ENCODE data around the gene RAB40B.

Gene RAB40B

DNA sequence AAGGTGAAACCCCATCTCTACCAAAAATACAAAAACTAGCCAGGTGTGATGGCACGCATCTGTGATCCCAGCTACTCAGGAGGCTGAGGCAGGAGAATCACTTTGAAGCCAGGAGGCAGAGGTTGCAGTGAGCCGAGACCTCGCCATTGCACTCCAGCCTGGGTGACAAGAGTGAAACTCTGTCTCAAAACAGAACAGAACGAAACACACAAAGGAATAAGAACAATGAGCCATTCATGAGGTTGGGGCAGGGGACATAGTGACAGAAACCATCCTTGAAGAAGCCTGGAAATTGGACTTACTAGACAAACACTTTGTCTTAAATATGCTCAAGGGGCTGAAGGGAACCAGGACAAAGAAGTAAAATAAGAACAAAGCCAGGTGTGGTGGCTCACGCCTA lies 89.7 kb downstream of the RAB40B start:
- DNase-seq: no peak
- no peak overlapping the region for H3K4me3 ChIP-seq (ENCODE audit: low read depth, low read length)
- peaks cover 27% of the 10 kb centered on the region for H3K36me3 ChIP-seq (replicated peaks)
- TF ChIP-seq, protein P1, sequence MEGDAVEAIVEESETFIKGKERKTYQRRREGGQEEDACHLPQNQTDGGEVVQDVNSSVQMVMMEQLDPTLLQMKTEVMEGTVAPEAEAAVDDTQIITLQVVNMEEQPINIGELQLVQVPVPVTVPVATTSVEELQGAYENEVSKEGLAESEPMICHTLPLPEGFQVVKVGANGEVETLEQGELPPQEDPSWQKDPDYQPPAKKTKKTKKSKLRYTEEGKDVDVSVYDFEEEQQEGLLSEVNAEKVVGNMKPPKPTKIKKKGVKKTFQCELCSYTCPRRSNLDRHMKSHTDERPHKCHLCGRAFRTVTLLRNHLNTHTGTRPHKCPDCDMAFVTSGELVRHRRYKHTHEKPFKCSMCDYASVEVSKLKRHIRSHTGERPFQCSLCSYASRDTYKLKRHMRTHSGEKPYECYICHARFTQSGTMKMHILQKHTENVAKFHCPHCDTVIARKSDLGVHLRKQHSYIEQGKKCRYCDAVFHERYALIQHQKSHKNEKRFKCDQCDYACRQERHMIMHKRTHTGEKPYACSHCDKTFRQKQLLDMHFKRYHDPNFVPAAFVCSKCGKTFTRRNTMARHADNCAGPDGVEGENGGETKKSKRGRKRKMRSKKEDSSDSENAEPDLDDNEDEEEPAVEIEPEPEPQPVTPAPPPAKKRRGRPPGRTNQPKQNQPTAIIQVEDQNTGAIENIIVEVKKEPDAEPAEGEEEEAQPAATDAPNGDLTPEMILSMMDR (IDR thresholded peaks at IDR 0.05; ENCODE audit: low read depth, low read length, missing control alignments): no peak
- no peaks in the 10 kb centered on the region for H3K27me3 ChIP-seq (replicated peaks)
- in situ Hi-C loops (cut with HindIII; ENCODE audit: low pct_ligation_motif_present, low sequenced_read_pairs): no loop called here
- H3K27ac ChIP-seq: no peak overlapping the region

DNA sequence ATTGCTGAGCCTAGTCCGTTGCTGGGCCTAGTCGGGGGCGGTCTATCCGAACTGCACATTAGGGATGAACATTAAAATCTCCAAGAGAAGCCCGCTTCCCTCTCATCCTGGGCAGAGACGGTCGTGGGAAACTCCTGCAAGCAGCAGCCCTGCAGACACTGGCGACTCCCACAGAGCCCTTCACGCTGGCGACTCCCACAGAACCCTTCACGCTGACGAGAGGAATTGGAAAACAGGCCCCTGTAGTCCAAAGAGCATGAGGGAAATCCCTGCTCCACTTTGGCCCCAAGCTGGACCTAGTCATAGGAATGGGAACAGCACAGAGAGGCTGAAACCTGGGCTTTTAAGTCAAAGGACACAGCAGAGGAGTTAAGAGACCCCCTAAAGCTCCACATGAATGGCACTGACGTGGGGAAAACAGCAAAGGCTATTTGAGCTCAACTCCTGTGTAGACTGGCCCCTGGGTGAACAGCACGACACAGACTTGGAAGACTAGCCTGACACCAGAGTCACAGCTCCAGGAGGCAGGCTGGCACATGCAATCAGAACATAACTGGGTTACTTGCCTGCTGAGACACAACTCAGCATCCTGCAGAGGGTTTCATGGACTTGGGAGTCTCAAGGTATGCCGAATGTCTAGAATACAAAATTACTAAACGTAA lies 92.4 kb downstream of the RAB40B start:
- Histone ChIP-seq H3K27me3 (replicated peaks) (no peaks in the 10 kb centered on the region), H3K4me3 (ENCODE audit: low read depth, low read length) (no peak overlapping the region), H3K36me3 (replicated peaks) (peaks cover 24% of the 10 kb centered on the region), H3K27ac (no peak overlapping the region)
- DNase-seq: no peak
- TF ChIP-seq, protein P1 (IDR thresholded peaks at IDR 0.05; ENCODE audit: low read depth, low read length, missing control alignments): no peak
- in situ Hi-C loops (cut with HindIII; ENCODE audit: low pct_ligation_motif_present, low sequenced_read_pairs): no loop called here

Data from brain microvascular endothelial cell (primary cell).